OCI-LY1 (cell line): Measurements from ENCODE around the gene P2RY8.

Source experiments
- H2AFZ ChIP-seq: fragments of 200-600 bp; sonication (generic), shearing (Covaris generic); 2 replicates; pipeline ENCODE4 v1.6.0; 2014; ENCODE audit warnings: antibody characterized with exemption, mild to moderate bottlenecking, low read length
- H3F3A ChIP-seq: fragments of 200-600 bp; sonication (generic), shearing (Covaris generic); 2 replicates; pipeline ENCODE4 v1.6.0; 2014; ENCODE audit warnings: mild to moderate bottlenecking, antibody characterized with exemption, low read length, moderate library complexity; ENCODE audit not compliant: insufficient read depth
- H3K27ac ChIP-seq: fragments of 200-600 bp; sonication (generic); 2 replicates; pipeline ENCODE4 v1.5.1; 2014; ENCODE audit warnings: low read length, mixed run types, mild to moderate bottlenecking, low read depth; ENCODE audit not compliant: poor library complexity, severe bottlenecking
- H3K27me3 ChIP-seq: fragments of 200-600 bp; sonication (generic); 2 replicates; pipeline ENCODE4 v1.6.0; 2014; ENCODE audit warnings: antibody characterized with exemption, mild to moderate bottlenecking, low read length, moderate library complexity; ENCODE audit not compliant: insufficient read depth
- H3K36me3 ChIP-seq: fragments of 200-600 bp; sonication (generic); 2 replicates; pipeline ENCODE4 v1.6.1; 2014; ENCODE audit warnings: mild to moderate bottlenecking, antibody characterized with exemption, low read length, moderate library complexity, mixed read lengths; ENCODE audit not compliant: insufficient read depth
- H3K4me1 ChIP-seq: fragments of 200-600 bp; sonication (generic); 2 replicates; pipeline ENCODE4 v1.5.1; 2014; ENCODE audit warnings: mild to moderate bottlenecking, low read length, moderate library complexity; ENCODE audit not compliant: insufficient read depth, severe bottlenecking
- H3K4me2 ChIP-seq: fragments of 200-600 bp; sonication (generic), shearing (Covaris generic); 2 replicates; pipeline ENCODE4 v1.6.1; 2014; ENCODE audit warnings: low read length
- H3K4me3 ChIP-seq: fragments of 200-600 bp; sonication (generic); 2 replicates; pipeline ENCODE4 v1.5.1; 2014; ENCODE audit warnings: low read length, low read depth, mild to moderate bottlenecking, mixed read lengths; ENCODE audit not compliant: poor library complexity, severe bottlenecking
- H3K79me2 ChIP-seq: fragments of 200-600 bp; shearing (Covaris generic); 2 replicates; pipeline ENCODE4 v1.6.1; 2016; ENCODE audit warnings: mixed run types, low read length, mixed read lengths; ENCODE audit not compliant: insufficient read depth
- H3K9ac ChIP-seq: fragments of 200-600 bp; sonication (generic), shearing (Covaris generic); 2 replicates; pipeline ENCODE4 v1.6.1; 2014; ENCODE audit warnings: mild to moderate bottlenecking, low read length, mixed read lengths
- H3K9me2 ChIP-seq: fragments of 200-600 bp; sonication (generic), shearing (Covaris generic); 2 replicates; pipeline ENCODE4 v1.6.1; 2014; ENCODE audit warnings: low read depth, mild to moderate bottlenecking, low read length, mixed read lengths
- H3K9me3 ChIP-seq: fragments of 200-600 bp; shearing (Covaris generic); 2 replicates; pipeline ENCODE4 v1.6.1; 2014; ENCODE audit warnings: low read length, mixed read lengths
- H4K20me1 ChIP-seq: fragments of 200-600 bp; sonication (generic), shearing (Covaris generic); 2 replicates; pipeline ENCODE4 v1.6.0; 2016; ENCODE audit warnings: mild to moderate bottlenecking, low read length; ENCODE audit not compliant: insufficient read depth
- EZH2 ChIP-seq: fragments of 200-600 bp; sonication (generic), shearing (Covaris generic); IDR thresholded peaks from 2 replicates; pipeline ENCODE4 v1.8.0; 2017; ENCODE audit warnings: borderline replicate concordance, mixed run types, mild to moderate bottlenecking, antibody characterized with exemption, low read length, moderate library complexity, mixed read lengths
- TF ChIP-seq, protein P1 (sequence below): fragments of 200-600 bp; sonication (generic), shearing (Covaris generic); IDR thresholded peaks from 2 replicates; pipeline ENCODE4 v1.5.1; 2017; ENCODE audit warnings: mild to moderate bottlenecking, antibody characterized with exemption, low read length, moderate library complexity, mixed read lengths

Gene P2RY8

DNA sequence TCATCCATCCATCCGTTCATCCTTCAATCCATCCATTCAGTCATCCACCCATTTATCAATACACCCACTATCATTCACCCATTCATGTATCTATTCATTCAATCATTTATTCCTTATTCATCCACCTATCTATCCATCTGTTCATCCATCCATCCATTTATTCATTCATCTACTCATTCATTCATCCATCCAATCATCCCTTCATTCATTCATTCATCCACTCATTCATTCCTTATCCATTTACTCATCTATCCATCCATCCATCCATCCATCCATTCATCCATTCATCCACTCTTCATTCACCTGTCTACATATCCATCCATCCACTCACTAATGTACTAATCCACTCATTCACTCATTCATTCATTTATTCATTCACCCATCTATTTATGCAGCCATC is 9.5 kb downstream of the P2RY8 start:
- Histone ChIP-seq H3K27me3 (no peaks in the 10 kb centered on the region), H3K4me1 (peaks cover 20% of the 10 kb centered on the region), H3K4me2 (no peak overlapping the region), H3K9me2 (no peaks in the 10 kb centered on the region), H3K79me2 (peaks cover 79% of the 10 kb centered on the region), H3K27ac (no peak overlapping the region), H3K9ac (no peak overlapping the region), H3K36me3 (peaks cover 80% of the 10 kb centered on the region), H3K4me3 (no peak overlapping the region), H2AFZ (no peak overlapping the region), H4K20me1 (0 out of 2 replicates have a peak, but pooled peaks cover 5% of the 10 kb centered on the region), H3F3A (peaks cover 11% of the 10 kb centered on the region), H3K9me3 (no peaks in the 10 kb centered on the region)
- TF ChIP-seq, protein P1, sequence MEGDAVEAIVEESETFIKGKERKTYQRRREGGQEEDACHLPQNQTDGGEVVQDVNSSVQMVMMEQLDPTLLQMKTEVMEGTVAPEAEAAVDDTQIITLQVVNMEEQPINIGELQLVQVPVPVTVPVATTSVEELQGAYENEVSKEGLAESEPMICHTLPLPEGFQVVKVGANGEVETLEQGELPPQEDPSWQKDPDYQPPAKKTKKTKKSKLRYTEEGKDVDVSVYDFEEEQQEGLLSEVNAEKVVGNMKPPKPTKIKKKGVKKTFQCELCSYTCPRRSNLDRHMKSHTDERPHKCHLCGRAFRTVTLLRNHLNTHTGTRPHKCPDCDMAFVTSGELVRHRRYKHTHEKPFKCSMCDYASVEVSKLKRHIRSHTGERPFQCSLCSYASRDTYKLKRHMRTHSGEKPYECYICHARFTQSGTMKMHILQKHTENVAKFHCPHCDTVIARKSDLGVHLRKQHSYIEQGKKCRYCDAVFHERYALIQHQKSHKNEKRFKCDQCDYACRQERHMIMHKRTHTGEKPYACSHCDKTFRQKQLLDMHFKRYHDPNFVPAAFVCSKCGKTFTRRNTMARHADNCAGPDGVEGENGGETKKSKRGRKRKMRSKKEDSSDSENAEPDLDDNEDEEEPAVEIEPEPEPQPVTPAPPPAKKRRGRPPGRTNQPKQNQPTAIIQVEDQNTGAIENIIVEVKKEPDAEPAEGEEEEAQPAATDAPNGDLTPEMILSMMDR = no peak
- no peak for TF ChIP-seq EZH2

DNA sequence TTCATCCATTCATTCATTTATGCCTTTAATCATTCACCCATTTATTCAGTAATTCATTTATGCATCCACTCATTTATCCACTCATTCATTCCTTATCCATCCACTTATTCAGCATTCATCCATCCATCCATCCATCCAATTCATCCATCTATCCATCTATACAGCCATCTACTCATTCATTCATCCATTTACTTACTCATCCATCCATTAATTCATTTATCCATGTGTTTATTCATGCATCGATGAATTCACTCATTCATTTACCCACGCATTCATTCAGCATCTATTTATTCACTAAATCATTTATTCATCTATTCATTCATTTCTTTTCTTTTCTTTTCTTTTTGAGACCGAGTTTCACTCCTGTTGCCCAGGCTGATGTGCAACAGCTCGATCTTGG is 10.4 kb downstream of the P2RY8 start:
- Histone ChIP-seq H3K36me3 (peaks cover 75% of the 10 kb centered on the region), H2AFZ (no peak overlapping the region), H3K4me2 (no peak overlapping the region), H3K4me3 (no peak overlapping the region), H3K79me2 (peaks cover 71% of the 10 kb centered on the region), H3K4me1 (peaks cover 24% of the 10 kb centered on the region), H3F3A (peaks cover 16% of the 10 kb centered on the region), H3K9ac (no peak overlapping the region), H4K20me1 (0 out of 2 replicates have a peak, but pooled peaks cover 5% of the 10 kb centered on the region), H3K9me2 (no peaks in the 10 kb centered on the region), H3K9me3 (no peaks in the 10 kb centered on the region), H3K27ac (no peak overlapping the region), H3K27me3 (no peaks in the 10 kb centered on the region)
- TF ChIP-seq, protein P1 = no peak
- no peak for TF ChIP-seq EZH2

DNA sequence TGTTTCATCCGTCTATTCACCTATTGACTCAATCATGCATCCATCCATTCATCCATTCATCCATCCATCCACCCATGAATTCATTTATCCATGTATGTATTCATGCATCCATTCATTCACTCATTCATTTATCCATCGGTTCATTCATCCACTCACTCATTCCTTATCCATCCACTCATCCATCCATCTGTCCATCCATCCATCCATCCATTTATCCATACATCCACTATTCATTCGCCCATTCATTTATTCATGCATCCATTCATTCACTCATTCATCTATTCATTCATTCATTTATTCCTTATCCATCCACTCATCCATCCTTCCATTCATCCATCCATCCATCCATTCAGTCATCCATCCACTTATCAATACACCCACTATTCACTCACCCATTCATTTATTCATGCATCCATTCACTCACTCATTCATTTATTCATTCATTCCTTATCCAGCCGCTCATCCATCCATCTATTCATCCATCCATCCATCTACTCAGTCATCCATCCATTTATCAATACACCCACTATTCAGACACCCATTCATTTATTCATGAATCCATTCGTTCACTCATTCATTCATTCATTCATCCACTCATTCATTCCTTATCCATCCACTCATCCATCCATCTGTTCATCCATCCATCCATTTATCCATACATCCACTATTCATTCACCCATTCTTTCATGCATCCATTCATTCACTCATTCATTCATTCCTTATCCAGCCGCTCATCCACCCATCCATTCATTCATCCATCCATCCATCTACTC is 11.2 kb downstream of the P2RY8 start:
- 0 out of 2 replicates have a peak, but pooled peaks cover 5% of the 10 kb centered on the region for H4K20me1 ChIP-seq
- H3K9me3 ChIP-seq = no peaks in the 10 kb centered on the region
- H2AFZ ChIP-seq = no peak overlapping the region
- TF ChIP-seq EZH2 = no peak
- TF ChIP-seq, protein P1 = no peak
- H3K4me3 ChIP-seq = no peak overlapping the region
- peaks cover 74% of the 10 kb centered on the region for H3K36me3 ChIP-seq
- no peak overlapping the region for H3K9ac ChIP-seq
- H3K27ac ChIP-seq = no peak overlapping the region
- H3K9me2 ChIP-seq = no peaks in the 10 kb centered on the region
- H3K79me2 ChIP-seq = peaks cover 69% of the 10 kb centered on the region
- H3F3A ChIP-seq = peaks cover 16% of the 10 kb centered on the region
- H3K4me1 ChIP-seq = peaks cover 25% of the 10 kb centered on the region
- no peaks in the 10 kb centered on the region for H3K27me3 ChIP-seq
- no peak overlapping the region for H3K4me2 ChIP-seq
